ENCODE results near the gene HORMAD2.
"Not testable (repeated sequence)": the region's sequence is repeated elsewhere in the genome, so short reads cannot be mapped to it uniquely, and the experiment has no call there.

- TF ChIP-seq, protein P1, sequence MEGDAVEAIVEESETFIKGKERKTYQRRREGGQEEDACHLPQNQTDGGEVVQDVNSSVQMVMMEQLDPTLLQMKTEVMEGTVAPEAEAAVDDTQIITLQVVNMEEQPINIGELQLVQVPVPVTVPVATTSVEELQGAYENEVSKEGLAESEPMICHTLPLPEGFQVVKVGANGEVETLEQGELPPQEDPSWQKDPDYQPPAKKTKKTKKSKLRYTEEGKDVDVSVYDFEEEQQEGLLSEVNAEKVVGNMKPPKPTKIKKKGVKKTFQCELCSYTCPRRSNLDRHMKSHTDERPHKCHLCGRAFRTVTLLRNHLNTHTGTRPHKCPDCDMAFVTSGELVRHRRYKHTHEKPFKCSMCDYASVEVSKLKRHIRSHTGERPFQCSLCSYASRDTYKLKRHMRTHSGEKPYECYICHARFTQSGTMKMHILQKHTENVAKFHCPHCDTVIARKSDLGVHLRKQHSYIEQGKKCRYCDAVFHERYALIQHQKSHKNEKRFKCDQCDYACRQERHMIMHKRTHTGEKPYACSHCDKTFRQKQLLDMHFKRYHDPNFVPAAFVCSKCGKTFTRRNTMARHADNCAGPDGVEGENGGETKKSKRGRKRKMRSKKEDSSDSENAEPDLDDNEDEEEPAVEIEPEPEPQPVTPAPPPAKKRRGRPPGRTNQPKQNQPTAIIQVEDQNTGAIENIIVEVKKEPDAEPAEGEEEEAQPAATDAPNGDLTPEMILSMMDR (conservative IDR thresholded peaks at IDR 0.05; ENCODE audit: low read depth, low read length) = not testable (repeated sequence)
- TF ChIP-seq EZH2 (IDR thresholded peaks at IDR 0.05; ENCODE audit: borderline replicate concordance, low read depth, low read length, poor library complexity, severe bottlenecking) = not testable (repeated sequence)
Observed at GRCh38 chr22:30059346-30060020, 20.8 kb upstream of the HORMAD2 start.
